Lower leg skin (tissue), 3 donors: ENCODE measurements around the gene RTL10.

Source experiments
- CTCF ChIP-seq, 3 donors: fragments of 450-650 bp; IDR thresholded peaks; one replicate each; pipeline ENCODE4 v1.5.1; 2016; ENCODE audit warnings: antibody characterized with exemption in 3 of 3, mild to moderate bottlenecking in 3 of 3, moderate library complexity in 2 of 3
- POLR2A ChIP-seq, 2 donors: fragments of 450-650 bp; IDR thresholded peaks; one replicate each; pipeline ENCODE4 v1.6.1; 2016 to 2017; ENCODE audit warnings: antibody characterized with exemption in 2 of 2, mild to moderate bottlenecking in 1 of 2, moderate library complexity in 1 of 2

- no peak for TF ChIP-seq CTCF (IDR thresholded peaks at IDR 0.05)
- no peak for TF ChIP-seq POLR2A (IDR thresholded peaks at IDR 0.05)
These were observed 6.1 kb downstream of the RTL10 start for GRCh38 chr22:19848298-19849224.
